Measurements from ENCODE around the gene HS3ST6.
"Not testable (repeated sequence)": the region's sequence is repeated elsewhere in the genome, so short reads cannot be mapped to it uniquely, and the experiment has no call there.

HS3ST6 gene

DNA sequence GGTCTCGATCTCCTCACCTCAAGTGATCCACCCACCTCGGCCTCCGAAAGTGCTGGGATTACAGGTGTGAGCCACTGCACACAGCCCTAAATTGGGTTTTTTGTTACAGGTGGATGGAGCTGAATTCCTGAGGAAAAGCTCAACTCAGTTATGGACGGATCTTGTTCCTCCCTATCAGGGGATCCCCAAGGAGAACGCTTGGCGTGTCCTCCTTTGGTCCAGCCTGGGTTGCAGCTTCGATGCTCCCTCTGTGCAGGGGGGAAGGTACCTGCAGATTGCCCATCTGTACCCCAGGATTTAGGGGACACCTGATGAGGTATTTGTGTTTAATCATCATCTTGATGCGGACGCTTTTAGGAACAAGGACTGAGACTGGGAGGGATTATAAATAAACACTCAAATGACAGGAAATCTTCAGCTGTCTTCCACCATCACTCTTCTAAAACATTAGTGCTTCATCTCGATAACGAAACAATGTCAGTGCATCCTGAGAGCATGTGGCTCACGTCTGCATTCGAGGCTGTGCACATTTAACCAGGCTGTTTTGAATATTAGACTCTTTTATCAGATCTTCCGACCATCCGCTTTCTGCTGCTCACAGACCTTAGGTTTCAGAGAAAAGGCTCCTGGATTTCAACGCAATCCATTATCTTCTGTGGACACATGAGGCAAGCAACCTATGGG is 28.0 kb downstream of the HS3ST6 start:
- DNase-seq (ENCODE audit: extremely low read depth, low read depth): no peak
- TF ChIP-seq, protein P1, sequence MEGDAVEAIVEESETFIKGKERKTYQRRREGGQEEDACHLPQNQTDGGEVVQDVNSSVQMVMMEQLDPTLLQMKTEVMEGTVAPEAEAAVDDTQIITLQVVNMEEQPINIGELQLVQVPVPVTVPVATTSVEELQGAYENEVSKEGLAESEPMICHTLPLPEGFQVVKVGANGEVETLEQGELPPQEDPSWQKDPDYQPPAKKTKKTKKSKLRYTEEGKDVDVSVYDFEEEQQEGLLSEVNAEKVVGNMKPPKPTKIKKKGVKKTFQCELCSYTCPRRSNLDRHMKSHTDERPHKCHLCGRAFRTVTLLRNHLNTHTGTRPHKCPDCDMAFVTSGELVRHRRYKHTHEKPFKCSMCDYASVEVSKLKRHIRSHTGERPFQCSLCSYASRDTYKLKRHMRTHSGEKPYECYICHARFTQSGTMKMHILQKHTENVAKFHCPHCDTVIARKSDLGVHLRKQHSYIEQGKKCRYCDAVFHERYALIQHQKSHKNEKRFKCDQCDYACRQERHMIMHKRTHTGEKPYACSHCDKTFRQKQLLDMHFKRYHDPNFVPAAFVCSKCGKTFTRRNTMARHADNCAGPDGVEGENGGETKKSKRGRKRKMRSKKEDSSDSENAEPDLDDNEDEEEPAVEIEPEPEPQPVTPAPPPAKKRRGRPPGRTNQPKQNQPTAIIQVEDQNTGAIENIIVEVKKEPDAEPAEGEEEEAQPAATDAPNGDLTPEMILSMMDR (IDR thresholded peaks at IDR 0.05; ENCODE audit: low read depth, low read length): no peak

DNA sequence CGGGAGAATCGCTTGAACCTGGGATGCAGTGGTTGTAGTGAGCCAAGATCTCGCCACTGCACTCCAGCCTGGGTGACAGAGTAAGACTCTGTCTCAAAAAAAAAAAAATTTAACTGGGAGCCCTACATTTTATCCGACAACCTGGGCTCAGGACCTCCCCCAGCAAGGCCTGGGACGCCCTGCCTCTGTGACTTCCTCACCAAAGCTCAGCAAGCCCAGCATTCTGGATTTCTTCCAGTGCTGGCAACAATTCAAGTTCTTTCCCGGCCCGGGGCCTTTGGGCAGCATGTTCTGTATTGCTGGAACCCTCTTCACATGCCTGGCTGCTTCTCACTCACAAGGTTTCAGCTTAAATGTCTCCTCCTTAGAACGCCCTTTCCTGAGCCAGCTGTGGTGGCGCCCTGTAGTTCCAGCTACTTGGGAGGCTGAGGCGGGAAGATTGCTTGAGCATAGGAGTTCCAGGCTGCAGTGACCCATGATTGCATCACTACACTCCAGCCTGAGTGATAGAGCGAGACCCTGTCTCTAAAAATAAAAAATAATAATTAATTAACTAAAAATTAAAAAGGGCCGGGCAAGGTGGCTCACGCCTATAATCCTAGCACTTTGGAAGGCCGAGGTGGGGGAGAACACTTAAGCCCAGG is 30.4 kb downstream of the HS3ST6 start:
- no peak for DNase-seq (ENCODE audit: extremely low read depth, low read depth)
- TF ChIP-seq, protein P1 (IDR thresholded peaks at IDR 0.05; ENCODE audit: low read depth, low read length): no peak

DNA sequence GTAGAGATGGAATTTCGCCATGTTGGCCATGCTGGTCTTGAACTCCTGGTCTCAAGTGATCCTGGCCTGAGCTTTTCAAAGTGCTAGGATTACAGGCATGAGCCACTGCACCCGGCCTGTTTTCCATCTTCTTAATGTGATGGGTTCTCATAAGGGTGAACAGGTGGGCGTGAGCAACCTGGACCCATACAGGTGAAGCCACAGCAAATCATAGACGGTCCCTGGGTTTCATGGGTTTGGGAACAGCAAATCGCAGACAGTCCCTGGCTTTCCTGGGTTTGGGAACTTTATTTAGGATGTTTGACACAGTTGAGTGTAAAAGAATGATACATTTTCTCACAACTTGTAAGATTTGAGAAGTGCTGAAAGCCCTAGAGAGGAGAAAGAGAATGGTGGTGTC is 33.3 kb downstream of the HS3ST6 start:
- TF ChIP-seq, protein P1 (IDR thresholded peaks at IDR 0.05; ENCODE audit: low read depth, low read length): no peak
- DNase-seq (ENCODE audit: extremely low read depth, low read depth): no peak

DNA sequence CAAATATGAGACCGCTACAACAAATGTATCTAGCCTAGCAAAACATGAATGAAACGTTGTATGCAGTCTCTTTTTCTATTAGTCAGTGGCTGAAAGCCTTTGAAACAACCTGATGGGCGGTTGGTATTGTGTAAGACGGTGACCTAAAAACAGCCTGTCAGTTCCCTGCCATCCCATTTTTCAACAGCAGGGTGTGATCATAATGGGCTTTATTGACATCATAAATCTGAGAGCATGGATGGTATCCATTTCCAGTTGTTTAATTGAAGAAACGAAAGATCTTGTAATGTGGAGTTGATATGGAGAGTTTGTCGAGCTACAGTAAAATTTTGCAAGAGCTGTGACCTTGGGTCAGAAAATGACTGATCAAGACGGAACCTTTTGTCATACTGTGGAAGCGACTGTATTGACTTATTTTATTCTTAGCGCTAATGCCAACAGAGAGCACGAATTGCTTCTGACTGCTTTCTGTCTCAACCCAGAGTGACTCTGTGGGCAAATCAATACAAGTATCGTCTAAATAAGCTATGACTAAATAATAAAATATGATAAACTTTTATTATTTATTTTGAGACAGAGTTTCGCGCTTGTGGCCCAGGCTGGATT is 34.0 kb downstream of the HS3ST6 start:
- no peak for DNase-seq (ENCODE audit: extremely low read depth, low read depth)
- TF ChIP-seq, protein P1 (IDR thresholded peaks at IDR 0.05; ENCODE audit: low read depth, low read length): no peak

DNA sequence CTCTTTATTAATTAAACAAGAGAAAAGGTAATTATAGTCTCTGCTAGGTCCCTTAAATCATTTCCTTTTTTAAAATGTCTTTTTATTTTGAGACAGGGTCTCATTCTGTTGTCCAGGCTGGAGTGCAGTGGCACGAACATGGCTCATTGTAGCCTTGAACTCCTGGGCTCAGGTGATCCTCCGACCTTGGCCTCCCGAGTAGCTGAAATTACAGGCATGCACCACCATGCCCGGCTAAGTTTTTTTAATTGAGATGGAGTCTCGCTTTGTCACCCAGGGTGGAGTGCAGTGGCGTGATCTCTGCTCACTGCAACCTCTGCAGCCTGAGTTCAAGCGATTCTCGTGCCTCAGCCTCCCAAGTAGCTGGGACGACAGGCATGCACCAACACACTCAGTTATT is 37.0 kb downstream of the HS3ST6 start:
- not testable (repeated sequence) for DNase-seq (ENCODE audit: extremely low read depth, low read depth)

DNA sequence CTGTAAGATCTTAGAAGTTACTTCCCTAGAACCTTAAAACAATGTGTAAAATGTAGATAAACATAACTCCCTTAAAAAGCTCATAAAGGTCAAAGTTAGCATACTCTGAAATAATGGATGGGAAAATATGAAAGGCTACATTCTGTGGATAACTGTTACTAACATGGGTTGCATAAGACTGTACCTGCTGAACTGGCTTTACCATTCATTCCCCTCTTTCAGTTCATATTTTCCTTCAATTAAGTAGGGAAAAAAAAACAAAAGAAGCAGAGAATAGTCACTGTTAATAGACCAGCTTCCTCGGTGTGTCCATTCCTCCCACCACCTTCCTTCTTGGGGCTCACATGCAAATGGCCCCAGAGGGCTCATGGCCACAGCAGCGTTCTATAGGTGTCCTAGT is 38.7 kb downstream of the HS3ST6 start:
- DNase-seq (ENCODE audit: extremely low read depth, low read depth): no peak
- TF ChIP-seq, protein P1 (IDR thresholded peaks at IDR 0.05; ENCODE audit: low read depth, low read length): no peak

DNA sequence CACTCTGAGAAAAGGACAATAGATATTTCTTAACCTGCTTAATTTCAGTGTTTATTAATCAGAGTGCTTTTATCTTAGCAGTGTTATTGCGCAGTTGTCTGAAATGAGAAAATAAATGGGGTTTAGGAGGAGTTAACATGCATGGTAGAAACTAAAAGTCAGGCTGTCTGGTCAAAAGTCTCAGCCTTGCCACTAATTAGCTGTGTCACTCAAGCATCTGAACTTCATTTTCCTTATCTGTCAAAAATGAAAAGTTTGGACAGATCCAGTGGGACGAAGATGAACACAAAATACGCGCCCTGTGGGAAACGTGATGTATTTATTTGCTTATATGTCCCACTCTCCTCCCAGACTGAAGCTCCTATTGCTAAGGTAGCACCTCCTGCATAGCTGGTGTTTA is 40.0 kb downstream of the HS3ST6 start:
- TF ChIP-seq, protein P1 (IDR thresholded peaks at IDR 0.05; ENCODE audit: low read depth, low read length): no peak
- no peak for DNase-seq (ENCODE audit: extremely low read depth, low read depth)
